GM23338 (cell line): Measurements from ENCODE around the gene REV3L. TPM values are rescaled to one million over a fixed set of nuclear protein-coding genes. Genes with fewer than 3 reads are reported as not detected.

Experiments
- ATAC-seq: fragments of 200-7000 bp; cut with Tn5 transposase; 3 replicates; pipeline ENCODE4 v1.9.1; 2020
- DNase-seq: peaks from one replicate; pipeline ENCODE4 v3.0.0-alpha.2; 2015; ENCODE audit warnings: low spot score
- H2AFZ ChIP-seq: fragments of 200-600 bp; sonication (generic); 2 replicates; pipeline ENCODE4 v1.8.0; 2016; ENCODE audit warnings: antibody characterized with exemption, mild to moderate bottlenecking, moderate library complexity
- H3F3A ChIP-seq: fragments of 200-600 bp; sonication (generic); replicated peaks from 2 replicates; pipeline ENCODE4 v1.8.0; 2017; ENCODE audit warnings: antibody characterized with exemption, mixed run types, low read depth
- H3K27ac ChIP-seq: fragments of 200-600 bp; sonication (generic); 2 replicates; pipeline ENCODE4 v1.6.1; 2016; ENCODE audit warnings: low read depth
- H3K27me3 ChIP-seq: fragments of 200-600 bp; sonication (generic); 2 replicates; pipeline ENCODE4 v1.8.0; 2016; ENCODE audit warnings: mild to moderate bottlenecking, mixed run types, moderate library complexity; ENCODE audit not compliant: insufficient read depth
- H3K36me3 ChIP-seq: fragments of 200-600 bp; sonication (generic); 2 replicates; pipeline ENCODE4 v1.8.0; 2016; ENCODE audit warnings: mild to moderate bottlenecking; ENCODE audit not compliant: insufficient read depth
- H3K4me1 ChIP-seq: fragments of 200-600 bp; sonication (generic); 2 replicates; pipeline ENCODE4 v1.8.0; 2016; ENCODE audit warnings: mild to moderate bottlenecking, moderate library complexity; ENCODE audit not compliant: insufficient read depth
- H3K4me2 ChIP-seq: fragments of 200-600 bp; sonication (generic); 2 replicates; pipeline ENCODE4 v1.7.1; 2017; ENCODE audit warnings: mixed run types
- H3K4me3 ChIP-seq: fragments of 200-600 bp; sonication (generic); 2 replicates; pipeline ENCODE4 v1.6.1; 2016; ENCODE audit warnings: mixed run types
- H3K79me2 ChIP-seq: fragments of 200-600 bp; sonication (generic); replicated peaks from 2 replicates; pipeline ENCODE4 v1.8.0; 2017; ENCODE audit warnings: mild to moderate bottlenecking; ENCODE audit not compliant: insufficient read depth
- H3K9me2 ChIP-seq: fragments of 200-600 bp; sonication (generic); 2 replicates; pipeline ENCODE4 v1.8.0; 2017; ENCODE audit not compliant: insufficient read depth
- H4K20me1 ChIP-seq: fragments of 200-600 bp; sonication (generic); replicated peaks from 2 replicates; pipeline ENCODE4 v1.8.0; 2017; ENCODE audit warnings: mild to moderate bottlenecking; ENCODE audit not compliant: insufficient read depth
- H3K27ac Mint-ChIP-seq: 2 replicates; pipeline ENCODE4 v1.8.0; 2020; ENCODE audit warnings: inconsistent platforms, mild to moderate bottlenecking, moderate library complexity, mixed read lengths
- H3K27me3 Mint-ChIP-seq: 3 replicates; pipeline ENCODE4 v1.8.0; 2022; ENCODE audit warnings: low read depth, mild to moderate bottlenecking, moderate library complexity, mixed read lengths, inconsistent platforms; ENCODE audit not compliant: insufficient read depth, poor library complexity
- H3K36me3 Mint-ChIP-seq: 3 replicates; pipeline ENCODE4 v1.8.0; 2021; ENCODE audit warnings: low read depth, mild to moderate bottlenecking, inconsistent platforms, moderate library complexity, mixed read lengths
- H3K4me1 Mint-ChIP-seq: 3 replicates; pipeline ENCODE4 v1.8.0; 2020; ENCODE audit warnings: mild to moderate bottlenecking, inconsistent platforms, mixed read lengths
- H3K4me3 Mint-ChIP-seq: 3 replicates; pipeline ENCODE4 v1.8.0; 2021; ENCODE audit warnings: moderate library complexity, mild to moderate bottlenecking, inconsistent platforms, mixed read lengths
- H3K9me3 Mint-ChIP-seq: 3 replicates; pipeline ENCODE4 v1.8.0; 2020; ENCODE audit warnings: moderate library complexity, mild to moderate bottlenecking, inconsistent platforms, mixed read lengths
- ETS1 ChIP-seq: IDR thresholded peaks from 2 replicates; pipeline ENCODE4 v1.6.1; 2016; ENCODE audit warnings: antibody characterized with exemption
- EZH2phosphoT487 ChIP-seq: fragments of 200-600 bp; sonication (generic); IDR thresholded peaks from one replicate; pipeline ENCODE4 v1.8.1; 2018; ENCODE audit warnings: antibody characterized with exemption; ENCODE audit not compliant: unreplicated experiment
- JUNB ChIP-seq: IDR thresholded peaks from one replicate; pipeline ENCODE4 v1.6.1; 2016; ENCODE audit warnings: antibody characterized with exemption; ENCODE audit not compliant: unreplicated experiment
- NANOG ChIP-seq: IDR thresholded peaks from 2 replicates; pipeline ENCODE4 v1.6.1; 2016; ENCODE audit warnings: antibody characterized with exemption, borderline replicate concordance
- POLR2AphosphoS5 ChIP-seq: IDR thresholded peaks from 2 replicates; pipeline ENCODE4 v1.6.1; 2016; ENCODE audit warnings: antibody characterized with exemption, low read depth
- REST ChIP-seq: IDR thresholded peaks from one replicate; pipeline ENCODE4 v1.6.1; 2018; ENCODE audit warnings: antibody characterized with exemption; ENCODE audit not compliant: unreplicated experiment
- STAT1 ChIP-seq: IDR thresholded peaks from one replicate; pipeline ENCODE4 v1.6.1; 2016; ENCODE audit warnings: antibody characterized with exemption; ENCODE audit not compliant: unreplicated experiment
- ZNF114 ChIP-seq: fragments of 250-450 bp; sonication (Bioruptor Pico); IDR thresholded peaks from 2 replicates; pipeline ENCODE4 v1.5.0; 2020; ENCODE audit warnings: mild to moderate bottlenecking, moderate library complexity
- ZNF462 ChIP-seq: fragments of 250-450 bp; sonication (Bioruptor Pico); IDR thresholded peaks from 2 replicates; pipeline ENCODE4 v1.5.0; 2020; ENCODE audit warnings: mild to moderate bottlenecking, moderate library complexity
- polyA plus RNA-seq: library from polyadenylated mRNA; unstranded; fragments of >200 nt; fragmentation: Nextera tagmentation; extraction: Ambion mirVana; gene quantifications from 2 replicates; pipeline ENCODE4 v1.2.1, GENCODE V29; 2016
- total RNA-seq: library from RNA; depleted of rRNA; stranded (reverse); fragments of >200 nt; shearing (Covaris generic); gene quantifications from 2 replicates; pipeline ENCODE4 v1.2.3, GENCODE V29; 2014

The REV3L gene
- total and polyA plus RNA-seq, 2 experiments from 2014 or later: 8.3 to 13.1 TPM

- TF ChIP-seq ZNF462 (no peak), STAT1 (no peak)
Measured at GRCh38 chr6:111530218-111530617, 47.2 kb upstream of the REV3L start (continued).

- Histone ChIP-seq H3K9me2 (no peaks in the 10 kb centered on the region), H3K36me3 (no peaks in the 10 kb centered on the region), H4K20me1 (no peaks in the 10 kb centered on the region), H2AFZ (no peak overlapping the region), H3K27ac (no peak overlapping the region), H3F3A (no peaks in the 10 kb centered on the region), H3K4me1 (peaks cover 19% of the 10 kb centered on the region), H3K4me3 (no peak overlapping the region), H3K4me2 (no peak overlapping the region), H3K79me2 (0 out of 2 replicates have a peak, but pooled peaks cover 2% of the 10 kb centered on the region), H3K27me3 (no peaks in the 10 kb centered on the region)
- H3K27me3 Mint-ChIP-seq: no peaks in the 10 kb centered on the region
- H3K4me3 Mint-ChIP-seq: no peak overlapping the region
- peaks cover 20% of the 10 kb centered on the region for H3K4me1 Mint-ChIP-seq
- no peak for DNase-seq
- no peaks in the 10 kb centered on the region for H3K36me3 Mint-ChIP-seq
- H3K27ac Mint-ChIP-seq: no peak overlapping the region
- no peaks in the 10 kb centered on the region for H3K9me3 Mint-ChIP-seq
- no peak for ATAC-seq
- TF ChIP-seq JUNB: no peak
- TF ChIP-seq EZH2phosphoT487: no peak
- TF ChIP-seq ZNF114 (CRISPR knock-in tag): no peak
- TF ChIP-seq STAT1: no peak
- no peak for TF ChIP-seq POLR2AphosphoS5
- no peak for TF ChIP-seq ETS1
- no peak for TF ChIP-seq REST
- no peak for TF ChIP-seq NANOG
Measured at GRCh38 chr6:111527367-111527766, 44.3 kb upstream of the REV3L start.
